HuH-7.5 (cell line): Measurements from ENCODE around the gene ATP2C2.
"Not testable (repeated sequence)": the region's sequence is repeated elsewhere in the genome, so short reads cannot be mapped to it uniquely, and the experiment has no call there.

ENCODE experiments used
- DNase-seq: peaks from one replicate; pipeline ENCODE4 v3.0.0; 2011; ENCODE audit warnings: low spot score

The ATP2C2 gene

GRCh38 chr16:84367297-84367680 lies 1.0 kb upstream of the ATP2C2 start:
- DNase-seq = no peak

- DNase-seq = no peak
Measured at GRCh38 chr16:84367750-84368307, 509 bp upstream of the ATP2C2 start.

GRCh38 chr16:84369105-84369504 lies 767 bp downstream of the ATP2C2 start:
- DNase-seq = no peak

- DNase-seq = no peak
Measured at GRCh38 chr16:84369938-84370627, 1.7 kb downstream of the ATP2C2 start.

GRCh38 chr16:84370723-84371552 lies 2.6 kb downstream of the ATP2C2 start:
- DNase-seq = no peak

GRCh38 chr16:84371553-84371865 lies 3.2 kb downstream of the ATP2C2 start:
- no peak for DNase-seq

GRCh38 chr16:84373907-84374489 lies 5.7 kb downstream of the ATP2C2 start:
- DNase-seq = no peak

- no peak for DNase-seq
Measured at GRCh38 chr16:84378099-84378498, 9.8 kb downstream of the ATP2C2 start.

GRCh38 chr16:84378567-84378966 lies 10.2 kb downstream of the ATP2C2 start:
- DNase-seq = no peak

- DNase-seq = no peak
Measured at GRCh38 chr16:84379008-84379708, 10.8 kb downstream of the ATP2C2 start.

- DNase-seq = no peak
Measured at GRCh38 chr16:84379709-84380362, 11.5 kb downstream of the ATP2C2 start.

- DNase-seq = no peak
Measured at GRCh38 chr16:84380405-84380804, 12.1 kb downstream of the ATP2C2 start.

- DNase-seq = no peak
Measured at GRCh38 chr16:84382396-84382795, 14.1 kb downstream of the ATP2C2 start.

- DNase-seq = no peak
Measured at GRCh38 chr16:84383106-84383505, 14.8 kb downstream of the ATP2C2 start.

- no peak for DNase-seq
Measured at GRCh38 chr16:84386047-84386446, 17.7 kb downstream of the ATP2C2 start.

GRCh38 chr16:84387021-84387420 lies 18.7 kb downstream of the ATP2C2 start:
- no peak for DNase-seq

GRCh38 chr16:84390131-84390785 lies 21.9 kb downstream of the ATP2C2 start:
- DNase-seq = no peak

- no peak for DNase-seq
Measured at GRCh38 chr16:84391151-84392030, 23.1 kb downstream of the ATP2C2 start.

GRCh38 chr16:84392031-84392360 lies 23.7 kb downstream of the ATP2C2 start:
- DNase-seq = no peak

- not testable (repeated sequence) for DNase-seq
Measured at GRCh38 chr16:84396082-84396481, 27.7 kb downstream of the ATP2C2 start.
